ENCODE results near the gene ALDH3B2.
"Not testable (repeated sequence)": the region's sequence is repeated elsewhere in the genome, so short reads cannot be mapped to it uniquely, and the experiment has no call there.

Gene ALDH3B2, protein sequence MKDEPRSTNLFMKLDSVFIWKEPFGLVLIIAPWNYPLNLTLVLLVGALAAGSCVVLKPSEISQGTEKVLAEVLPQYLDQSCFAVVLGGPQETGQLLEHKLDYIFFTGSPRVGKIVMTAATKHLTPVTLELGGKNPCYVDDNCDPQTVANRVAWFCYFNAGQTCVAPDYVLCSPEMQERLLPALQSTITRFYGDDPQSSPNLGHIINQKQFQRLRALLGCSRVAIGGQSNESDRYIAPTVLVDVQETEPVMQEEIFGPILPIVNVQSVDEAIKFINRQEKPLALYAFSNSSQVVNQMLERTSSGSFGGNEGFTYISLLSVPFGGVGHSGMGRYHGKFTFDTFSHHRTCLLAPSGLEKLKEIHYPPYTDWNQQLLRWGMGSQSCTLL

DNA sequence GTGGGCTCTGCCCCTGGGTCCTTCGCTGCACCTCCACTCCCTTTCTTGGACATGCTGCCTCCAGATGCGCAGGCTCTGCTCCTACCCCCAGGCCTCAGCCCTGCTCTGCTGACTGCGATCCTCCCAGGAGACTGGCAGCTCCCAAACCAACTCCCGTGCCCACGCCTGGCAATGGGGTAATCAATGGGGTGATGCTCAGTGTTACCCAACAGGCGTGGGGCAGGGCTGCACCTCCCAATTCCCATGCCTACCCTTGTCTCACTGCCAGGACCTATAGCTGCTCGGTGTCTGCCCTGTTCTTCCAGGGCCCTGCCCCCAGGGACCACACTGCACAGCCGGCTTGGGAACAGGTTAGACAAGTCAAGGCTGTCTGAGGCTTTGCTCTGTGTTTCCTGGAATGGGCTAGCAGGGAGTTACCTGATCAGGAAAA is at the start of gene ALDH3B2:
TSS of gene ALDH3B2 (minus strand) at position 182 of the 430 bp plus-strand sequence. CDS start 7,688 bp downstream, outside the sequence.
- no peak for DNase-seq (ENCODE audit: low read depth in 3 of 3)

GRCh38 chr11:67723036-67723435 is 48.6 kb upstream of the ALDH3B2 start:
- not testable (repeated sequence) for DNase-seq (ENCODE audit: low read depth in 3 of 3)

DNA sequence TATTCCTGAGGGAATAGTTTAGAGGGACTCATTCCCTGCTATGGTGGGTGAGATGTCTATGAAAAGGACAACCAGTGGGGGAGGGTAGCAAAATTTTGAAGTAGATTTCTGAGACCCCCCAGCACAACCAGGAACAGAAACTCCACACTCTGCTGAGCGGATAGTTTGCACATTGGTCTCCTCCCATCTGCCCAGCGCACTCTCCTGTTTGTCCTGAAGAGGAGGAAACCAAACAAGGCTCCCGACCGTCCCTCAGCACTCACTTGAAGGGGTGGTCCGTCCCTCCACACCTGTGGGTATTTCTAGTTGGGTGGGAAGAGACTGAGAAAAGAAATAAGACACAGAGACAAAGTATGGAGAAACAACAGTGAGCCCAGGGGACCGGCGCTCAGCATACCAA is 41.8 kb upstream of the ALDH3B2 start:
- DNase-seq (ENCODE audit: low read depth in 3 of 3), result not testable (repeated sequence)

- DNase-seq (ENCODE audit: low read depth in 3 of 3), result not testable (repeated sequence)
These were observed 41.4 kb upstream of the ALDH3B2 start for GRCh38 chr11:67715801-67716200.

DNA sequence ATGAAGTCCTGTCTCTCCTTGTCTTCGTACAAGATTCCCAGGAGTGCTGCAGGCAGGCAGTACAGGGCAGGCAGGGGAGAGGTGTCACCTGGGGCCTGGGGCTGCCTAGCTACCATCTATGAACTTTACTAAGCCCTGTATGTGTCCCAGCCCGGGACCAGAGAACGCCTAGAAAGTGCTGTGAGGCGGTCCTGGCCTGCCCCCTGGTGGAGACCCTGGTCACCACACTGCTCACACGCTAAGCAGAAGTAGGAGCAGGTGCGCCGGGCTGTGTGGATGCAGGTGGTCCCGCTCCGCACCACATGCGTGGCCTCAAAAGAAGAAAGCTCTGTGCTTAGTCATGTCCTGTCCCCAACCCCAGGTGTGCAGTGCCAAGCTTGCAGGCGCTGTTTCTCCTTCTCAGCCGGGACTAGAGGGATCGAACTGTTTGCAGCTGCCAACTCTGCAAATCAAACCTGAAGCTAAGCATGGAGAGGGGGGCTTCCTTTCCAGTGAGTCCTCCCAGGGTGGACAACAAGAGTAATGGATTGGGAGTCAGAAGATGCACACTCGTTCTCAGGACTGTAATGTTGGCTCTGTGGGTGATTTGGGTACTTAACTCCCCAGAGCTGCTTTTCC is 39.6 kb upstream of the ALDH3B2 start:
- DNase-seq (ENCODE audit: low read depth in 3 of 3), result peak in 1 of 3 donors; percentile 31

GRCh38 chr11:67711676-67712075 is 37.3 kb upstream of the ALDH3B2 start:
- DNase-seq (ENCODE audit: low read depth in 3 of 3), result not testable (repeated sequence)

DNA sequence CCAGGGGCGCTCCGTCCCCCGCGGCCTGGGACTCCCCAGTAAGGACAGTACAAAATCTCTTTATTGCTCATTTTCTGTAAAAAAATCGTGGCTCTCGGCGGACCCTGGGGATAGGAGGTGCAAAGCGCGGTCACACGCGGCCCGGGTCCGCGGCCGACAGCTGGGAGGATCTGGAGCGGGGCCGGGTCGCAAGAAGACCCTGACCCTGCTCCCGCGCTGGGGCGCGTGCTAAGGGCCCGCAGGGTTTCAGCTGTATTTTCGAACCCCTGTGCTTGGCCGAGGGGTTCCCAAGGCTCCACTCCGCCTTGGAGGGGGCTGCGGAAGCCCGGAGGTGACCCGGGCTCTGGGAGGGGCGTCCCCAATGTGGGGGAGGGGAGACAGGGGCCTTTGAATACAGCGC is 36.8 kb upstream of the ALDH3B2 start:
- not testable (repeated sequence) for DNase-seq (ENCODE audit: low read depth in 3 of 3)

DNA sequence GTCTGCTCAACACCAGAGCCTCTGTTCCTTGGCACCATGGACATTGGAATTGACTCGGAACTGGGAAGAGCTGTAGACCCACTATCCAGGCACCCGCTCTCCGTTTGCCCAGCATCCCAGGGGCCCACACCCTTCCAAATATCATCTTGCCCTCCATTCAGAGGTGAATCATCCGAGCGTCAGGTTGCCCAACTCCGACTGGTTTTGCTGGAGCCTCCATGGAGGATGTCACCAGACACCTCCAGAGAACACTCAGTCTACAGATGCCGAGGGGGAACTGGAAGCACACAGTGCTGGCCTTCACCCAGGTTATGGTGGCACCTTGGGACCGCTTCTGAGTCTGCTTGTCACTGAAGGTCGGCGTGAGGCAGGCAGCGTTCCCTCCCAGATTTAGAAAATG is 35.4 kb upstream of the ALDH3B2 start:
- DNase-seq (ENCODE audit: low read depth in 3 of 3), result not testable (repeated sequence)

GRCh38 chr11:67705264-67705663 is 30.8 kb upstream of the ALDH3B2 start:
- DNase-seq (ENCODE audit: low read depth in 3 of 3), result no peak

- DNase-seq (ENCODE audit: low read depth in 3 of 3), result no peak
These were observed 30.1 kb upstream of the ALDH3B2 start for GRCh38 chr11:67704524-67704923.

DNA sequence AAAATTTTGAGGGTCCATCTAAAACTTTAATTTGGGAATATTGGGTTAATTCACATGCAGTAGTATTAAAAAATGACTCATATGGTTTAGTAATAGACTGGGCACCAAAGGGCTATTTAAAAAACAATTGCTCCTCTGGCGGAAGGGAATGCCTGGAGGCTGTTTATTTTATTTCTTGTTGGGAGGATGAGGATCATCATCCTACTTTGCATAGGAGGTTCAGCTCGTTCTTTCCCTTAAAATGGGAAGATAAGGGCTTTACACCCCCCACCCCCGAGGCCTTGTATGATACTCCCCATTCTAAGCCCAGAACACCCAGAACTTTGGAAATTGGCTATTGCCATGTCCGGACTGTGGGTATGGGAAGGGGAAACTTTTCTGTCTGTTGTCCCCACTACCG is 29.3 kb upstream of the ALDH3B2 start:
- DNase-seq (ENCODE audit: low read depth in 3 of 3), result not testable (repeated sequence)

DNA sequence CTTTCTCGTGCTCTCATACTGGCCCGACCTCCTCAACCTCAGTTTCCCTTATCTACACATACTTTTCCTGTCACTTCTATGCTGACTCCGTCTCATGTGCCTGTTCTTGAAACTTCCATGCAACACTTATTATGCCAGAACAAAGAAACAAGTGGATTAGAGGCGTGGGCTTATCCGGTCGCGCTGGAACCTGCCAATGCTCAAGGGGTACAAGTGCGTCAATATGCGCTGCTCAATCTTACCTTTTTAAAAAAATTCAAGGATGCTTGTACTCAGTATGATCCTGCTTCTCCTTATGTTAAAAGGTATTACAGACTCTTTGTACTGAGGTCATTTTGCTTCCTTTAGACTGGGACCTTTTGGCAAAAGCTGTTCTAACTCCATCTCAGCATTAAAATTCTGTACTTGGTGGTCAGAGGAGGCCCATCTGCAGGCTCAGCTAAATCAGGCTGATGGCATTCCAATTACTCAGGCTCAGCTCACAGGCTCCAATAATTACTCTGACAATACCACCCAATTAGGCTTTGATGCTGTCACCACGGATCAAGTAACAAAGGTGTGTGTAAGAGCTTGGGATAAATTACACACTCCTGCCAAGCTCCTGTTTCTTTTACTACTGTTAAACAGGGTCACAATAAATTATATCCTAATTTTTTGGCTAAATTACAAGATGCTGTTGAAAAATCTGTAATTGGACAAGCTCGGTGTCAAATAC is 26.3 kb upstream of the ALDH3B2 start:
- DNase-seq (ENCODE audit: low read depth in 3 of 3), result no peak

GRCh38 chr11:67700141-67700540 is 25.7 kb upstream of the ALDH3B2 start:
- no peak for DNase-seq (ENCODE audit: low read depth in 3 of 3)

GRCh38 chr11:67699521-67699920 is 25.1 kb upstream of the ALDH3B2 start:
- no peak for DNase-seq (ENCODE audit: low read depth in 3 of 3)

GRCh38 chr11:67698247-67698646 is 23.8 kb upstream of the ALDH3B2 start:
- peak in 2 of 3 donors; percentile 6 to 27 for DNase-seq (ENCODE audit: low read depth in 3 of 3)

DNA sequence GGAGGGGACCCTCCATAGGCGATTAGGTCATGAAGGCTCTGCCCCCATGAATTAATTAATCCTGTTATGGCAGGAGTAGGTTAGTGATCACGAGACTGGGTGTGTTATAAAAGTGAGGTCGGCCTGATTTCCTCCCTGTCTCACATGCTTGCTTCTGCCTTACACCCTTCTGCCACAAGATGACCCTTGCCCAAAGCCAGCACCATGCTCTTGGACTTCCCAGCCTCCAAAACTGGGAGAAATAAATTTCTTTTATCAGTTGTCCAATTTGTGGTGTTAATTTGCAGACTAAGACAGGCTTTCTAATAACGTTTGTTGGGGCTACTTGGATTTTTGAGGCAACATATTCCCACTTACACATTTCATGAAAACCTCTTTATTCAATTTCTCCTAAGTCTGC is 23.4 kb upstream of the ALDH3B2 start:
- no peak for DNase-seq (ENCODE audit: low read depth in 3 of 3)

- no peak for DNase-seq (ENCODE audit: low read depth in 3 of 3)
These were observed 22.6 kb upstream of the ALDH3B2 start for GRCh38 chr11:67696998-67697397.

GRCh38 chr11:67695606-67696005 is 21.2 kb upstream of the ALDH3B2 start:
- DNase-seq (ENCODE audit: low read depth in 3 of 3), result no peak

DNA sequence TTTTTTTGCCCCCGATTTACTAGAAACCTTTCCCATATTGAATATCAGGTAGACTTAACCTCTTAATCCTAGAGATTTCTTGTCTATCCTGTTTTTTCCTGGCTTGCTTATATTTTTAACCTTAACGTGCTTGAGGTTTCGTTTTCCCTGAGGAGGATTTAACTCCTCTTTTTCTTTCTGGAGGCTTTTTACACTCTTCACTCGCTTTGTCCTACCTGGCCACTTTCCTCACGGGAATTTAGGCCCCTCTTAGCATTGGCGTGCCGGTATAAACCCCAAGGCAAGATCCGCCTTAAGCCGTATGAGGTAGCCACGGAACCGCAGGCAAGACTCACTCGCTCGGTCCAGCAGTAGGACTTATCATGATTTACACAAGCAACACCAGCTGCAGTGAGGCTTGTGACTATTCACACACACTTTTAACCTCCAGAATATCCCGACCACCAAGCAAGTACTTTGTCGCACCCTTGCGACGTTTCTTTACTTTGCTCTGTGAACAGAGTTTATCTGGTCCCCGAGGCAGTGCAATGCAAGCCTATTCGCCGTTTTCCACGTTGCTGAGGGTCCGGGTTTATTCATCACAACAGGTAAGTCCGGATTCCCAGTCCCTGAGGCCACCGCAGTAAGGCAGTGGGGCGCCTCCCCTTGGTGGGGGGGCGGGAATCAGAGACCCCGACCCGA is 20.6 kb upstream of the ALDH3B2 start:
- no peak for DNase-seq (ENCODE audit: low read depth in 3 of 3)

- DNase-seq (ENCODE audit: low read depth in 3 of 3), result no peak
These were observed 16.7 kb upstream of the ALDH3B2 start for GRCh38 chr11:67691149-67691548.

DNA sequence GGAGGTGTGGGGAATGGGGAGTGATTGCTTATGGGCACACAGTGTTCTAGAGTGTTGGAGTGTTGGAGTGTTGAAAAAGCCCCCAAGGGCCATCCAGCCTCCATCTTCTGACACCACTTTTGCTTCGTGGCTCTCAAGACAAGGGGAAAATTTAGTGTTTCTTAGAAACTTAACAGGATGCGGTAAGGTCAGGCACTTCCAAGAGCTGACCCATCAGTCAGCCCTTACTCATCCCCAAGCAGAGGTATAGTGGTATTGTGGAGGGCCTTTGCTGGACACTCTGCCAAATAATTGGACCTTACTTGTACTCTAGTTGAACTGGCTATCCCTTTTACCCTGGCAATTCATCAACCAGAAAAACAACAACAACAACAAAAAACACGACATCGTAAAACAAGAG is 14.8 kb upstream of the ALDH3B2 start:
- no peak for DNase-seq (ENCODE audit: low read depth in 3 of 3)

GRCh38 chr11:67687986-67688385 is 13.6 kb upstream of the ALDH3B2 start:
- no peak for DNase-seq (ENCODE audit: low read depth in 3 of 3)
